ENCODE results near the gene RBM4B. TPM values are rescaled to one million over a fixed set of nuclear protein-coding genes. Genes with fewer than 3 reads are reported as not detected.

The RBM4B gene
- total and polyA plus RNA-seq, 2 of the 13 experiments (the other 11 are each of a cell fraction or from before 2014, with no cell fraction given) = 25.8 to 32.4 TPM

- no peak for TF ChIP-seq STAT6 (CRISPR knock-in tag; IDR thresholded peaks at IDR 0.05; ENCODE audit: borderline replicate concordance)
- TF ChIP-seq FUBP1 (CRISPR knock-in tag; IDR thresholded peaks at IDR 0.05; ENCODE audit: borderline replicate concordance) = no peak
- peak; percentile 55; the same call in 1 of the 2 replicates for TF ChIP-seq ELF4 (CRISPR knock-in tag; IDR thresholded peaks at IDR 0.05; ENCODE audit: borderline replicate concordance)
- peak; percentile 88 for TF ChIP-seq ZBTB14 (CRISPR knock-in tag; IDR thresholded peaks at IDR 0.05)
- no peak for TF ChIP-seq ZFP1 (CRISPR knock-in tag; IDR thresholded peaks at IDR 0.05)
- no peak for TF ChIP-seq ZNF275 (CRISPR knock-in tag; IDR thresholded peaks at IDR 0.05; ENCODE audit: borderline replicate concordance)
- TF ChIP-seq ZNF589 (CRISPR knock-in tag; conservative IDR thresholded peaks at IDR 0.05) = no peak
- TF ChIP-seq ZNF574 (CRISPR knock-in tag; IDR thresholded peaks at IDR 0.05) = peak; percentile 14; the same call in 1 of the 2 replicates
- peak; percentile 50; the same call in 1 of the 2 replicates for TF ChIP-seq ZNF441 (CRISPR knock-in tag; IDR thresholded peaks at IDR 0.05; ENCODE audit: borderline replicate concordance)
- no peak for TF ChIP-seq BCL6 (CRISPR knock-in tag; IDR thresholded peaks at IDR 0.05)
- TF ChIP-seq ZNF136 (CRISPR knock-in tag; IDR thresholded peaks at IDR 0.05; ENCODE audit: low read depth) = peak; percentile 78; the same call in 1 of the 2 replicates
- TF ChIP-seq SATB2 (CRISPR knock-in tag; IDR thresholded peaks at IDR 0.05) = no peak
These were observed at the start of gene RBM4B (continued) for GRCh38 chr11:66677599-66678375.

Measured in HepG2 (cell line).